Measurements from ENCODE around the gene DNAH2.
"Not testable (repeated sequence)": the region's sequence is repeated elsewhere in the genome, so short reads cannot be mapped to it uniquely, and the experiment has no call there.

DNAH2 gene

DNA sequence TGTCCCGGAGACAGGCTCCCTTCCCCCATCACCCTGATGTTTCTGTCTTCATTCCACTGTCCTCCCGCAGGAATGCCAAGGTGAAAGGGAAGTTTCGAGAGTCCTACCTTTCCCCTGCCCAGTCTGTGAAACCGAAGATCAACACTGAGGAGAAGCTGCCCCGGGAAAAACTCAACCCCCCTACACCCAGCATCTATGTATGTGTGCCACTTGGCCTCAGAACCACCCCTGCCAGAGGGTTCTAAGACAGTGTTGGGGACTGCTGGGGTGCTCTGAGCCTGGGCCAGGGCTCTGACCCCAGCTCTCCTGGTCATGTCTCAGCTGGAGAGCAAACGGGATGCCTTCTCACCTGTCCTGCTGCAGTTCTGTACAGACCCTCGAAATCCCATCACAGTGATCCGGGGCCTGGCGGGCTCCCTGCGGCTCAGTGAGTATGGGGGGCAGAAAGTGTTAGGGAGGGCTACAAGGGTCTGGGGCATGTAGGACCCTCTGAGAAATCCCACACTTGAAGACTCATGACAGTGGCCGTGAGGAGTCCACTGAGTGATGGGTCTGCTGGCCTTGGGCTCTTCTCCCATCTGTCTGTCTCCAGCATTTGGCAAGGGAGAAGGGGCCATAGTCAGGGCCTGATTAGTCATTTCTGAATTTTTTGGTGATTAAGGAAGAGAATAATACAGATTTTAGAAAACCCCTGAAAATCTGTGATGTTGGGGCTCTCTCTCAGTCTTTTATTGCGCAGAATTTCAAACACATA lies 132.4 kb downstream of the DNAH2 start:
- no peak for DNase-seq (ENCODE audit: low read depth, low spot score)

DNA sequence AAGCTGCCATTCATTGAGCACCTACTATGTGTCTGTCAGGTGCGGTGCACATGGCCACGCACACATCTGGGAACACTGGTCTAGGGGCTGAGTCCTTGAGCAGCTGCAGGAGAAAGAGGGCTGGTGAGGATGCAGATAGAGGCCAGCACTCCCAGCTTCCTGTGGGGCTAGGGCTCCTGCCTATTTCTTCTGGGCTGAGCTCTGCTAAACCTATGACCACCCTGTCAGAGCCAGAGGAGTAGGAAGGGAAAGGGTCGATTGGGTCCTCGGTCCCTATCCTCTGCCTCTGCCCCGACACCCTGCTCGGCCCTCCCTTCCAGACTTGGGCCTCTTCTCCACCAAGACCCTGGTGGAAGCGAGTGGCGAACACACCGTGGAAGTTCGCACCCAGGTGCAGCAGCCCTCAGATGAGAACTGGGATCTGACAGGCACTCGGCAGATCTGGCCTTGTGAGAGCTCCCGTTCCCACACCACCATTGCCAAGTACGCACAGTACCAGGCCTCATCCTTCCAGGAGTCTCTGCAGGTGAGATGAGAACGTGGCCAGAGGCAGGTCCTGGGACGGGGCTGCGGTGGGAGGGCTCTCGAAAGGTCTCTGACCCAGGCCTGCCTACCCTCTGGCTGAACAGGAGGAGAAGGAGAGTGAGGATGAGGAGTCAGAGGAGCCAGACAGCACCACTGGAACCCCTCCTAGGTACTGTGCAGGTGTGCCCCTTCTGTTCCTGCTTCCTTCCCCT lies 133.3 kb downstream of the DNAH2 start:
- DNase-seq (ENCODE audit: low read depth, low spot score), result no peak

DNA sequence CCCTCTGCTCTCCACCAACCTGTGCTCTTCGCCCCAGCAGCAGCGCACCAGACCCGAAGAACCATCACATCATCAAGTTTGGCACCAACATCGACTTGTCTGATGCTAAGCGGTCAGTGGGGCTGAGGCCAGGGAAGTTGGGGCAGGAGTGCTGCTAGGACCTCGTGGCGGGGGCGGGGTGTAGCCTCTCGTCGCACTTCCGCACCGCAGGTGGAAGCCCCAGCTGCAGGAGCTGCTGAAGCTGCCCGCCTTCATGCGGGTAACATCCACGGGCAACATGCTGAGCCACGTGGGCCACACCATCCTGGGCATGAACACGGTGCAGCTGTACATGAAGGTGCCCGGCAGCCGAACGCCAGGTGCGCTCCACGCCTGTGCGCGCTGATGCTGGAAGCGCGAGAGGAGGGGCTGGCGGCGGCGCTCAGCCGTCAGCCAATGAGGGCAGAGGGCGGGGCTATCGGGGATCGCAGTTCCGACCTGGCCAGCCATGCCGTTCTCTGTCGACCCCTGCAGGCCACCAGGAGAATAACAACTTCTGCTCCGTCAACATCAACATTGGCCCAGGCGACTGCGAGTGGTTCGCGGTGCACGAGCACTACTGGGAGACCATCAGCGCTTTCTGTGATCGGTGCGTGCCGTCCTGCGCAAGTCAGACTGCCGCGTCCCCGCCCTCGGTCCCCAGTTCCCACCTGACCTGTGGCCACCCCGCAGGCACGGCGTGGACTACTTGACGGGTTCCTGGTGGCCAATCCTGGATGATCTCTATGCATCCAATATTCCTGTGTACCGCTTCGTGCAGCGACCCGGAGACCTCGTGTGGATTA lies 134.1 kb downstream of the DNAH2 start:
- no peak for DNase-seq (ENCODE audit: low read depth, low spot score)

DNA sequence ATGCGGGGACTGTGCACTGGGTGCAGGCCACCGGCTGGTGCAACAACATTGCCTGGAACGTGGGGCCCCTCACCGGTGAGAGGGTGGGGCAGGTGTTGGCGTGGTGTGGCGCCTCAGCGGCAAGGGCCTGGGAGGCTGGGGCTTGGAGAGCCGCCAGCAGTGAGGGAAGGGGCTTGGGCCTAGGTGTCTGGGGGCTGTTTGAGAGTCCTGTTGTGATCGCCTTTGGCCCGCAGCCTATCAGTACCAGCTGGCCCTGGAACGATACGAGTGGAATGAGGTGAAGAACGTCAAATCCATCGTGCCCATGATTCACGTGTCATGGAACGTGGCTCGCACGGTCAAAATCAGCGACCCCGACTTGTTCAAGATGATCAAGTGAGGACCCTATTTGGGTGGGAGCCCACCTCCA lies 134.7 kb downstream of the DNAH2 start:
- no peak for DNase-seq (ENCODE audit: low read depth, low spot score)

DNA sequence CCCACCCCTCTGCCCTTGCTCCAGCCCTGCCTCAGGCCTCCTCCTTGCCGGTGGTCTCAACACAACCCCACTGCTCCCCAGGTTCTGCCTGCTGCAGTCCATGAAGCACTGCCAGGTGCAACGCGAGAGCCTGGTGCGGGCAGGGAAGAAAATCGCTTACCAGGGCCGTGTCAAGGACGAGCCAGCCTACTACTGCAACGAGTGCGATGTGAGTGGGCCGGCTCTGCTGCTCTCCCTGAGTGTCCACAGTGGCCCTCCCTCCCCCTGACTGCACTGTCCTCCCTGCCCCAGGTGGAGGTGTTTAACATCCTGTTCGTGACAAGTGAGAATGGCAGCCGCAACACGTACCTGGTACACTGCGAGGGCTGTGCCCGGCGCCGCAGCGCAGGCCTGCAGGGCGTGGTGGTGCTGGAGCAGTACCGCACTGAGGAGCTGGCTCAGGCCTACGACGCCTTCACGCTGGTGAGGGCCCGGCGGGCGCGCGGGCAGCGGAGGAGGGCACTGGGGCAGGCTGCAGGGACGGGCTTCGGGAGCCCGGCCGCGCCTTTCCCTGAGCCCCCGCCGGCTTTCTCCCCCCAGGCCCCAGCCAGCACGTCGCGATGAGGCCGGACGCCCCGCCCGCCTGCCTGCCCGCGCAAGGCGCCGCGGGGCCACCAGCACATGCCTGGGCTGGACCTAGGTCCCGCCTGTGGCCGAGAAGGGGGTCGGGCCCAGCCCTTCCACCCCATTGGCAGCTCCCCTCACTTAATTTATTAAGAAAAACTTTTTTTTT lies 135.6 kb downstream of the DNAH2 start:
- DNase-seq (ENCODE audit: low read depth, low spot score), result no peak

DNA sequence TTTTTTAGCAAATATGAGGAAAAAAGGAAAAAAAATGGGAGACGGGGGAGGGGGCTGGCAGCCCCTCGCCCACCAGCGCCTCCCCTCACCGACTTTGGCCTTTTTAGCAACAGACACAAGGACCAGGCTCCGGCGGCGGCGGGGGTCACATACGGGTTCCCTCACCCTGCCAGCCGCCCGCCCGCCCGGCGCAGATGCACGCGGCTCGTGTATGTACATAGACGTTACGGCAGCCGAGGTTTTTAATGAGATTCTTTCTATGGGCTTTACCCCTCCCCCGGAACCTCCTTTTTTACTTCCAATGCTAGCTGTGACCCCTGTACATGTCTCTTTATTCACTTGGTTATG lies 136.1 kb downstream of the DNAH2 start:
- DNase-seq (ENCODE audit: low read depth, low spot score), result no peak

DNA sequence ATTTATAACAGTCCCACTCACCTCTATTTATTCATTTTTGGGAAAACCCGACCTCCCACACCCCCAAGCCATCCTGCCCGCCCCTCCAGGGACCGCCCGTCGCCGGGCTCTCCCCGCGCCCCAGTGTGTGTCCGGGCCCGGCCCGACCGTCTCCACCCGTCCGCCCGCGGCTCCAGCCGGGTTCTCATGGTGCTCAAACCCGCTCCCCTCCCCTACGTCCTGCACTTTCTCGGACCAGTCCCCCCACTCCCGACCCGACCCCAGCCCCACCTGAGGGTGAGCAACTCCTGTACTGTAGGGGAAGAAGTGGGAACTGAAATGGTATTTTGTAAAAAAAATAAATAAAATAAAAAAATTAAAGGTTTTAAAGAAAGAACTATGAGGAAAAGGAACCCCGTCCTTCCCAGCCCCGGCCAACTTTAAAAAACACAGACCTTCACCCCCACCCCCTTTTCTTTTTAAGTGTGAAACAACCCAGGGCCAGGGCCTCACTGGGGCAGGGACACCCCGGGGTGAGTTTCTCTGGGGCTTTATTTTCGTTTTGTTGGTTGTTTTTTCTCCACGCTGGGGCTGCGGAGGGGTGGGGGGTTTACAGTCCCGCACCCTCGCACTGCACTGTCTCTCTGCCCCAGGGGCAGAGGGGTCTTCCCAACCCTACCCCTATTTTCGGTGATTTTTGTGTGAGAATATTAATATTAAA lies 136.7 kb downstream of the DNAH2 start:
- no peak for DNase-seq (ENCODE audit: low read depth, low spot score)

DNA sequence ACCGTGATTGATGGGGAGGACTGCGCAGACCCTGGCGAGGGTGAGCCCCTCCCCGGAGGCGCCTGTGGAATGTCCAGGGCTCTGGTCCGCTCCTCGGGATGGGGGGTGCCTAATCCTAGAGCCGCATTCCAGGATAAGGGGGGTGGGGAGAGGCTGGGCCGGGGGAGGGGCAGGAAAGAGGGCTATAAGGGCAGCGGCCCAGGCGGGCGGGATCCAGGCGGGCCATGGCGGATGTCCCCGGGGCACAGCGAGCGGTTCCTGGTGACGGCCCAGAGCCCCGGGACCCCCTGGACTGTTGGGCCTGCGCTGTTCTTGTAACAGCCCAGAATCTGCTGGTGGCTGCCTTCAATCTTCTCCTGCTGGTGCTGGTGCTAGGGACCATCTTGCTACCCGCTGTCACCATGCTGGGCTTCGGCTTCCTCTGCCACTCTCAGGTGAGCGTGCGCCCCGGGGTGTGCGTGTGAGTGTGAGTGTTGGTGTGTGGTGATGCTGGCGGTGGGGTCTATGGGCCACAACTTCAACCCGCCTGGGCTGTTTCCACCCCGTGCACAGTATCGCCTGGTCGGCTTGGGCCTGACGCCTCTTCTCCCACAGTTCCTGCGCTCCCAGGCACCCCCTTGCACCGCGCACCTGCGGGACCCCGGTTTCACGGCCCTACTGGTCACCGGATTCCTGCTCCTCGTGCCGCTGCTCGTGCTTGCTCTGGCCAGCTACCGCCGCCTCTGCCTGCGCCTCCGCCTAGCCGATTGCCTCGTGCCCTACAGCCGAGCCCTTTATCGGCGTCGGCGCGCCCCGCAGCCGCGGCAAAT lies 137.5 kb downstream of the DNAH2 start, which contains the start of gene TMEM88:
Gene TMEM88 (plus strand): TSS at position 216 of the 809 bp plus-strand sequence. CDS start 9 bp downstream, at position 225.
- no peak for DNase-seq (ENCODE audit: low read depth, low spot score)

DNA sequence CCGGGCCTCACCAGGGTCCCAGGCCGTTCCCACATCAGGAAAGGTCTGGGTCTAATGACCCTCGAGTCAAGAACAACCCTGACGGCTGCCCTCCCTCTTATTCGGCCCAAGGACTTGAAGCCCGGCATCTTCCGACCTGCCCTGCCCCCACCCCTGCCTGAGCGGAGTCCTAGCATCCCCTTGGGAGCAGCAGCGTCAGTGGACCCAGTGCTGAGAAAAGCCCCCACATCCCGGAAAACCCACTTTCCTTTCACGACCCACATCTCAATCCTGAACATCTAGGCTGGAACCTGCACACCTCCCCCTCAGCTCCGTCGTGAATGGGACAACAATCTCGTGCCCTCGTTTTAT lies 138.1 kb downstream of the DNAH2 start:
- no peak for DNase-seq (ENCODE audit: low read depth, low spot score)

DNA sequence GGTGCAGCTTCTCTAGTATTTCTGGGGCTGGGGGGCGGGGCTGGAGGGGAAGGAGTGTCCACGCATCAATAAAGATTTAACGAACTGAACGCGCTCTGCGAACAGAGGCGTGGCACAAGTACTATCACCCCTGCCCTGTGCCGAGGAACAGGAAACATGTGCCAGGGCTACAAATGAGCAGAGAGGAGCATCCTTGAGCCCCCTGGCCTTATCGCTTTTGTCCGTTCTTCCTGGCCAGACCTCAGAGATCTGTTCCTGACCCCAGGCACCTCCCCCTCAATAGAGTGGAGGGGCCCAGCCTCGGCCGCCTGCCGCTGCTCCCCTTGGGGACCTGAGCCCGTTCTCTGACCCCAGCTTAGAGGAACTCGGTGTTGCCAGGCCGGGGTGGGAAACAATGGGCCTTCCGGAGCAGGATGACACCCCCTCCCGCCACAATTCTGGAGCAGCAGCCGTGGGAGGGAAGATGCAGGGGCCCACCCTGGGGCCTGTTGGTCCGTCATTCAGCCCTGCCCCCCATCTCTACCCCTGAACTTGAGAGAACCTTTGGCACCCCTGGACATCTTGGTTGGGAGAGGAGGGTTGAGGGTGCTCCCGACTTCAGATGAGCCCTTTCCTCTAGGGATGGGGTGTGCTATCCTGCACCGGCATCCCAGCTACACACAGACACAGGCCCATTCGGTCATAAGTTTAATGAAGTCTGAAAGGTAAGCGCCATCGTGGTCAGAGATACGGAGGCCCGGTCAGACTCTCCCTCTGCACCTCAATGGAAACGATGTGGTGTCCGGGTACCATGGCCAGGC lies 138.7 kb downstream of the DNAH2 start:
- DNase-seq (ENCODE audit: low read depth, low spot score), result no peak

DNA sequence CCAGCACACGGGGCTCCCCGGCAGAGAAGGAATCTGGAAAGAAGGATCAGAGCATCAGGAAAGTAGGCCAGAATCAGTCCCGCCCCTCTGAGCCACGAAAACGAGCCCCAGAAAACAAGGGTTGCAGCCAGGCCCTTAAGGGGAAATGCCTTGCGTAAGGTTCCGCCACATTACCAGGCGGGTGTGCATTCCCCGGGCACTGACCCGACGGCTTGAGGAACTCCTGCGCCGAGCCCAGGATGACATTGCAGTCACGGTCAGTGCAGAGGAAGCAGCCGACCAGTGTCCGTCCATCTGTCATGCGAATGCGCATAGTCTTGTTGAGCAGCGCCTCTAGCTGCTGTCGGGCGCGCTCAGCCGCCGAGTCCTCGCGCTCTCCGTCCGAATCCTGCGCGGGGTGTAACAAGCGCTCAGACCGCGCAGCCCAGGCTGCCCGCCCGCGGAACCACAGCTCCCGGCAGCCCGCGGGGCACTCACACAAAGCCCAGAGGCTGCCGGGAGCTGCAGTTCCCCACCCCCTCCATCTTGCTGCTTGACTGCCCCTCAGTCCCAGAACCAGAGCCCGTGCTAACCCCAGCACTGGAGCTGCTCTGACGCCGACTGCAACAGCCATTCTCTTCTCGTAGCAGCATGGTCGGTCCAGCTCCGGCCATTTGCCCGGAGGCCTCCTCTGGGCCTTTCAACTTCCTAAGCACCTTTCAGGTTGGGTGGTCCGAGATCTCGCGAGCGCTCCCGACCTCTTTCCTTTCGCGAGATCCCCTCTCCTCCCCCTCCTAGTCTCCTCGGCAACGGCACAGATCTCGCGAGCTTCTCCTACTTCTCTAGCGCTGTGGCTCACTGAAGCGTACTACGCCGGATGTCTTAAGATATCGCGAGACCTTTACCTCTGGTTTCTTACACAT lies 139.5 kb downstream of the DNAH2 start, which contains the start of gene NAA38:
Gene NAA38 (minus strand): TSS at position 749 of the 902 bp plus-strand sequence. CDS start 96 bp downstream, at position 653.
- peak; percentile 97 for DNase-seq (ENCODE audit: low read depth, low spot score)

DNA sequence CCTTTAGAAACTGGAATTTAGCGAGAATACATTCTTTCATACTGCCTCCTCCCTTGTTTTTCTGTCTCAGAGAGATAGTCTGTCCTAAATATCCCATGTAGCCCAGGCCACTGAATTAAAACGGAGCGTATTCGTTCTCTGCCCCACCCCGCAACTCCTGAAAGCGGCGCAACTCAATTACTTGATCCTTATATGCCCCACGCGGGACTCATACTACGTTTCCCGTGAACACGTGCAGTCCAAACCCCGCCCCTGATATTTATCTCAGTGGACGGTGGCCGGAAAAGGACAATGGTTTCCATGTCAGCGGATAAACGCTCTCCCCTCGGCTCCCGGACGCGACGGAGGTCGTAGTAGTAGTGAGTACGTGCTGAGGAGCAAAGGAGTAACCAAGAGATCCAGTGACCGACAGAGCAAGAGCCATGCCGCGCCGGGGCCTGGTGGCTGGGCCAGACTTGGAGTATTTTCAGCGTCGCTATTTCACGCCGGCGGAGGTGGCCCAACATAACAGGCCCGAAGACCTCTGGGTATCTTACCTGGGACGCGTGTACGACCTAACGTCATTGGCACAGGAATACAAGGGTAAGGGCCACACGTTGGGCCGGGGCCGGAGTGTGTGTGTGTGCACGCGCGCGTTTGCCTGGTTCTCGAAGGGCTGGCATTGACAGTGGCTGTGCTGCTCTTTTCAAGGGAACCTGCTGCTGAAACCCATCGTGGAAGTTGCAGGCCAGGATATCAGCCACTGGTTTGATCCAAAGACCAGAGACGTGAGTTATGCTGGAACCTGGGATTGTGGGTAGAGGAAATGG lies 140.4 kb downstream of the DNAH2 start, which contains the start of gene CYB5D1:
Gene CYB5D1 (plus strand): TSS at position 291 of the 809 bp plus-strand sequence. CDS start 132 bp downstream, at position 423.
- DNase-seq (ENCODE audit: low read depth, low spot score), result no peak

DNA sequence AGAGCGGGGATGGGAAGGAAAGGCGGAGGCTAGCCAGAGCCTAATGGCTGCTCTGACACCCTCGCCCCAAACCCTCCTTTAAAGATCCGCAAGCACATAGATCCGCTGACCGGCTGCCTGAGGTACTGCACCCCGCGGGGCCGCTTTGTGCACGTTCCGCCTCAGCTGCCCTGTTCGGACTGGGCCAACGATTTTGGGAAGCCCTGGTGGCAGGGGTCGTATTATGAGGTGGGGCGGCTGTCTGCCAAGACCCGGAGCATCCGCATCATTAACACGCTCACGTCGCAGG lies 140.9 kb downstream of the DNAH2 start:
- no peak for DNase-seq (ENCODE audit: low read depth, low spot score)

DNA sequence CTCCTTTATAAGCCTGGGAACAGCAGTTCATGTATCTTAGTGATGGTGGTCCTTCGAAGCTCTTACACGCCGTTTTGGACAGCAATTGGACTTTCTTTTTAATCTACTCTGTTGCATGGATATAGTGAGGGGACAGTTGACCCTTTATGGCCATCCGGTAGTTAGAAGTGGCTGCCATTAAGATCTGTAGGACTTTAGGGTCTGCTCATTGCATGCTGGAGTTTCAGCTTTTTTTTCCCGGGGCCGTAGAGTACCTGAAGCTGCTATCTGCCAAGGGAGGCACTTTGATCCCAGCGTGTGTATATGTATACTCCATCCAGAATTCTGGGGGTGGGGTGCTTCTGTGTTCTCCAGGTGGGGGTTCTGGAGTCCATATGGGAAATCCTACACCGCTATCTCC lies 141.5 kb downstream of the DNAH2 start:
- DNase-seq (ENCODE audit: low read depth, low spot score), result no peak

DNA sequence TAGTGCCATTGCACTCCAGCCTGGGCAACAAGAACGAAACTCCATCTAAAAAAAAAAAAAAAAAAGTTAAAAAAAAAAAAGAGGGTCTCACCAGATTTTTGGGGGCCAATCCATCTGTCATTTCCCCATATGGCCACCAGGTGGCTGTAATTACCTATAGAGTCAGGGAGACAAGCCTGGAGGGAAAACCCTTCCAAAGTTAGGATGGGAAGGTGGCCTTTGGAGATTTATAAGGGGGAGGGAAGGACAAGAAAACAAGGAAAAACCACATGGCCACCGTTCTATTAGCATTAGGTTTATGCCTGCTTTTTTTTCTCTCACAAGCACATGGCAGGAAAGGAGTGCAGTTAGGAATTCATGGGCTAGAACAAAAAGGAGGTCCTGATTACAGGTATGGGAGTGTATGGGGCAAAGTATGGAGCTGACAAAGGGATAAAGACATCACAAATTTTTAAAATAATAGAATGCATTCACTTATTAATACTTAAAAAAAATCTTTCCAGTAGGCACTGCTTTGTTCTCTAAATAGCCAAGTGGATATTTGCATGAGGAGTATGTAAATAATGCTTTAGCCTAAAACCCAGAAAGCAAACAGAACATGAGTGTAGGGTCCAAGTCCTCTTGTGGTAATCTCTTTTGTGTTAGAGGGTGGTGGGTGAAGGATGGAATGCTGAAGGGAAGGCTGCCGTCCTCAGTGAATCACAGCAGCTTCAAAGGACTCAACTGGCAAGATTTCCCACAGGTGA lies 145.3 kb downstream of the DNAH2 start:
- no peak for DNase-seq (ENCODE audit: low read depth, low spot score)

DNA sequence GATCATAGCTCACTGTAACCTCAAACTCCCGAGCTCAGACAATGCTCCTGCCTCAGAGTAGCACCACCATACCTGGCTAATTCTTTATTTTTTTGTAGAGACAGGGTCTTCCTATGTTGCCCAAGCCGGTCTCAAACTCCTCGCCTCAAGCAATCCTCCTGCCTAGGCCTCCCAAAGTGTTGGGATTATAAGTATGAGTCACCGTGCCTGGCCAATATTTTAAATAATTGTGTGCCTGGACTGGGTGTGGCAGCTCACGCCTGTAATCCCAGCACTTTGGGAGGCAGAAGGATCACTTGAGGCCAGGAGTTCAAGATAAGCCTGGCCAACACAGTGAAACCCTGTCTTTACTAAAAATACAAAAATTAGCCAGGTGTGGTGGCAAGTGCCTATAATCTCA lies 146.8 kb downstream of the DNAH2 start:
- not testable (repeated sequence) for DNase-seq (ENCODE audit: low read depth, low spot score)
